Measurements from ENCODE around the gene MSL3B.

The MSL3B gene

GRCh38 chr2:233848276-233848675 is 19.9 kb downstream of the MSL3B start:
- Mint-ChIP-seq H3K9me3 (no peaks in the 10 kb centered on the region), H3K4me1 (ENCODE audit: low read depth in 2 of 2) (peaks cover 3 to 16% of the 10 kb centered on the region in 2 donors), H3K4me3 (no peak overlapping the region), H3K27ac (no peak overlapping the region), H3K27me3 (no peaks in the 10 kb centered on the region), H3K36me3 (peaks cover 23% of the 10 kb centered on the region)
- DNase-seq (ENCODE audit: low spot score) = no peak
- no peak for ATAC-seq

DNA sequence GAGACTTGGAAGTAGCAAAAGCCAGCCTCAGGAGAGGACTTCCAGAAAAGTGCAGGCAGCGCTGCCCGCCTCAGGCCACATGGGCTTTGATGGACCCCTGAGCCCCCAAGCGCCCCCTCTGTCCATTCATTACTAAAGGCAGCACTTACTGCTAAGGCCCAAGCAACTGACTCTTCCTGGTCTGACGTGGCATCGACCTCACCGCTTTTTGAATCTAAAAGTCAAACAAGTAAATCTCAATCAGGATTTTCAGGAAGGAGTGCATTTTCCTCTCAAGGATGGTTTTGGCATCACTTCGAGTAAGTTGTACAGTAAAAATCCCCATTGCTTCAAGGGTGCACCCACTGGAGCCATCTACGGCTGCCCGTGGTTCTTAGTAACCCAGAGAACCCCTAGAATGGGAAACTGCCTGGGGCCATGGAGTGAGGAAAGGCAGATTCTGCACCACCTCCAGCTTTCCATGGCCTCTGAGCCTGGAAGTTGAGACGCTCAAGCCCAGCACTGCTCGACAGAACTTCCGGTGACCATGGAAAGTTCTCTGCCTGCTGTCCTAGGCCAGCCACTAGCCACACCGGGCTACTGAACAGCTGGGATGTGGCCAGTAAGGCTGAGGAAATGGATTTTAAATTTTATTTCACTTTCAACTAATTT is 20.8 kb downstream of the MSL3B start:
- H3K27ac Mint-ChIP-seq = no peak overlapping the region
- no peaks in the 10 kb centered on the region for H3K9me3 Mint-ChIP-seq
- ATAC-seq (no peak), DNase-seq (ENCODE audit: low spot score) (no peak)
- peaks cover 16% of the 10 kb centered on the region for H3K36me3 Mint-ChIP-seq
- H3K4me1 Mint-ChIP-seq (ENCODE audit: low read depth in 2 of 2) = peaks cover 0 to 8% of the 10 kb centered on the region in 2 donors
- H3K4me3 Mint-ChIP-seq = no peak overlapping the region
- no peaks in the 10 kb centered on the region for H3K27me3 Mint-ChIP-seq

GRCh38 chr2:233846387-233847247 is 21.6 kb downstream of the MSL3B start:
- H3K9me3 Mint-ChIP-seq = no peaks in the 10 kb centered on the region
- no peak overlapping the region for H3K4me3 Mint-ChIP-seq
- ATAC-seq (no peak), DNase-seq (ENCODE audit: low spot score) (no peak)
- H3K4me1 Mint-ChIP-seq (ENCODE audit: low read depth in 2 of 2) = peaks cover 0 to 6% of the 10 kb centered on the region in 2 donors
- no peaks in the 10 kb centered on the region for H3K27me3 Mint-ChIP-seq
- no peak overlapping the region for H3K27ac Mint-ChIP-seq
- H3K36me3 Mint-ChIP-seq = peaks cover 14% of the 10 kb centered on the region

DNA sequence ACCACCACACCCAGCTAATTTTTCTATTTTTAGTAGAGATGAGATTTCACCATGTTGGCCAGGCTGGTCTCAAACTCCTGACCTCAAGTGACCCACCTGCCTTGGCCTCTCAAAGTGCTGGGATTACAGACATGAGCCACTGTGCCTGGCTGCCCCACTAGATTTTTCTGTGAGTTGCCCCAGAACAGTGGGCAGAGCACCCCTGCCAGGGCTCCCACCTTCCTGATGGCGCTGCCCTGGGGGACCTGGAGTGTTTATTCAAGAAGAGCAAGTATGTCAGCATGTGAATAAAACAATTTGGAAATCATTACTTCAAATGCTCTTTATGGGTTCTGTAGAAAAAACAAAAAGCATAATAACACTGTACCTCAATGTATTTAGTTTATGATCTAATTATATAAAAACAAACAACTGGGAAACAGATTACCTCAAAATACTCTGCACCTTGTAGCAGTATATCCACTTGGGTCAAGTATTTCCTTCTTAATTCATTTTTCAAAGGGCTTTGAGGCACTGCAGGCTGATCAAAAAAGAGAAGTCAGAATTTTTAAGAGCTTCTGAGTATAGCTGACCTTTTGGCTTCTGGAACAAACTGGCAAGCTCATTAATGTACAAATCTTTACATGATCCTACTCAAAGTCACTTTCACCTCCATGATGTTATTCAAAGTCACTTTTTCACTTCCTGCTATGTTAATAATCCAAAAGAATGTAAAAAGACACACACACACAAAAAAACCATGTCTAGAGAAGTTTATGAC is 22.7 kb downstream of the MSL3B start:
- Mint-ChIP-seq H3K4me3 (no peak overlapping the region), H3K9me3 (no peaks in the 10 kb centered on the region), H3K27me3 (no peaks in the 10 kb centered on the region), H3K36me3 (peaks cover 14% of the 10 kb centered on the region), H3K4me1 (ENCODE audit: low read depth in 2 of 2) (peaks cover 0 to 6% of the 10 kb centered on the region in 2 donors), H3K27ac (no peak overlapping the region)
- ATAC-seq = no peak
- DNase-seq (ENCODE audit: low spot score) = no peak

DNA sequence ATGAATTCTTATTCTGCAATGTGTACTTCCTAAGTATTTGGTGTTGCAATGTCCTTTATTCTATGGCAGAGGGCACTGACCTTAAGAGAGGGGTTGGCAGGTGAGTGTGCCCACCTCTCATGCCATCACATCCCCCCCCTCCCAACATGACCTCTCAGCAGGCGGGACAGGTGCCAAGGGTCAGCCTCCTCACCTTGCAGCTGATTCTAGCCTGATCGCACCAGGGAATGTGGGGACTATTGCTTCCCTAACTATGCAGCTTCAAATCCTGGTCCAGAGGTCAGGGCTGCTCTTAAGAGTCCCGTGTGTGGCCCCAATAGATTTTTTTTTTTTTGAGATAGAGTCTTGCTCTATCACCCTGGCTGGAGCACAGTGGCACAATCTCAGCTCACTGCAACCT is 23.4 kb downstream of the MSL3B start:
- DNase-seq (ENCODE audit: low spot score) (no peak), ATAC-seq (no peak)
- H3K27ac Mint-ChIP-seq = no peak overlapping the region
- peaks cover 0 to 6% of the 10 kb centered on the region in 2 donors for H3K4me1 Mint-ChIP-seq (ENCODE audit: low read depth in 2 of 2)
- H3K27me3 Mint-ChIP-seq = no peaks in the 10 kb centered on the region
- no peaks in the 10 kb centered on the region for H3K9me3 Mint-ChIP-seq
- no peak overlapping the region for H3K4me3 Mint-ChIP-seq
- H3K36me3 Mint-ChIP-seq = peaks cover 14% of the 10 kb centered on the region

DNA sequence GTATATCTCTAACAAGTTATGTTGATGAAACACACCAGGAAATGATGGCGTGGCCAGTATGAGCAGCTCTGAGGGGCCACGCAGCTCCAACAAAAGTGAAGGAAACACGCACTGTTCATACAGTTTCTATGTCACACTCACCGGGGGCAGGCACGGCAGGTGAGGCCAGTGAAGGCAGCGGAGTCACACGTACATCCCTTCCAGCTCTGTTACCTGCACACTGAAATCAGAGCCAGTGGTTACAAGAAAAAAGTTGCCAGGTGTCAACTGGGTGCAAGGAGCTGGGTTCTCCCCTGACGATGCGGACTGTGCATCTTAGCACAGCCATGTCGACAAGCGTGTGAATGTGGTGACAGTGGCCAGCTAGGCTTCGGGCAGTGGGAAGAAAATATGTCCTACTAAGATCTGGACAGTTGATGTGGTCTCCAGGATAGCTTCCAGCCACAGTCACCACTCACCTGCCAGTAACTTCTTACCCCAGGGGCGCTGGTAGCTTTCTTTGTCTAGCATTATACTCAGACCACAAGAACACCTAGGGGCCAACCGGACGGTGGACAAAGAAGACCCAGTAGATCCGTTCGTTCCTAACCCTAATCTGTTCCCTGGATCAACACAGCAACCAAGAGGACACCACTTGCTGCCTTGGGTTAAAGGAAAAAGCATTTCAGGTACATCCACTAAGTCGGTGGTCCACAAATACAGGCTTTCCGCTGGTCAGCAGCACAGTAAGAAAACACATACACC is 23.9 kb downstream of the MSL3B start:
- no peak overlapping the region for H3K27ac Mint-ChIP-seq
- H3K4me3 Mint-ChIP-seq = no peak overlapping the region
- H3K4me1 Mint-ChIP-seq (ENCODE audit: low read depth in 2 of 2) = peaks cover 0 to 9% of the 10 kb centered on the region in 2 donors
- no peaks in the 10 kb centered on the region for H3K9me3 Mint-ChIP-seq
- no peaks in the 10 kb centered on the region for H3K27me3 Mint-ChIP-seq
- no peak for DNase-seq (ENCODE audit: low spot score)
- peak in 1 of 2 donors; percentile 16 for ATAC-seq
- H3K36me3 Mint-ChIP-seq = peaks cover 14% of the 10 kb centered on the region

GRCh38 chr2:233841183-233841582 is 27.0 kb downstream of the MSL3B start:
- no peaks in the 10 kb centered on the region for H3K27me3 Mint-ChIP-seq
- no peak for DNase-seq (ENCODE audit: low spot score)

DNA sequence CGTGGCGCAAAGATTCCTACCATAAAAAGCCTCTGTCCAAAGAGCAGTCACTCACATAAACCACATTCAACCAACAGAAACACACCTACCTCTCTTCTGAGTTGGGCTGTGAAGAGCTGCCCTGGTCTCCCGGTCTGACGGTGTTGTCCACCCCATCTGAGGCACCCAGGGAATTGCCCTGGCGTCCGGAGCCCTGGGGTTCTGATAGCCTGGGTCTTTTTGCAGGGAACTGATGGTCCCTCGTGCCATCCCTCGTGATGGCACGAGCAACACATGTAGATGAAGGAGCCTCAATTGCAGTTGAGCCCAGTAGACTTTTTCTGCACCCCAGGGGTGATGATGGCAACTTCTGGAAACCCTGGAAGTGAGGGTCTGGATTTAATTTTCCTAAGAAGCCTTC is 27.7 kb downstream of the MSL3B start:
- ATAC-seq (no peak), DNase-seq (ENCODE audit: low spot score) (no peak)
- Mint-ChIP-seq H3K4me1 (ENCODE audit: low read depth in 2 of 2) (peaks cover 3 to 13% of the 10 kb centered on the region in 2 donors), H3K4me3 (no peak overlapping the region), H3K27ac (no peak overlapping the region), H3K36me3 (peaks cover 16% of the 10 kb centered on the region), H3K27me3 (no peaks in the 10 kb centered on the region), H3K9me3 (no peaks in the 10 kb centered on the region)

More at GRCh38 chr2:233841183-233841582, 27.0 kb downstream of the MSL3B start:
- ATAC-seq = no peak
- Mint-ChIP-seq H3K36me3 (peaks cover 16% of the 10 kb centered on the region), H3K27ac (no peak overlapping the region), H3K9me3 (no peaks in the 10 kb centered on the region), H3K4me1 (ENCODE audit: low read depth in 2 of 2) (peaks cover 3 to 13% of the 10 kb centered on the region in 2 donors), H3K4me3 (no peak overlapping the region)

- DNase-seq (ENCODE audit: low spot score) = no peak
- Mint-ChIP-seq H3K36me3 (peaks cover 16% of the 10 kb centered on the region), H3K9me3 (no peaks in the 10 kb centered on the region), H3K27ac (no peak overlapping the region), H3K27me3 (no peaks in the 10 kb centered on the region), H3K4me1 (ENCODE audit: low read depth in 2 of 2) (peaks cover 3 to 13% of the 10 kb centered on the region in 2 donors), H3K4me3 (no peak overlapping the region)
- peak; percentile 25 to 33 for ATAC-seq
Observed at GRCh38 chr2:233839447-233839820, 28.8 kb downstream of the MSL3B start.

DNA sequence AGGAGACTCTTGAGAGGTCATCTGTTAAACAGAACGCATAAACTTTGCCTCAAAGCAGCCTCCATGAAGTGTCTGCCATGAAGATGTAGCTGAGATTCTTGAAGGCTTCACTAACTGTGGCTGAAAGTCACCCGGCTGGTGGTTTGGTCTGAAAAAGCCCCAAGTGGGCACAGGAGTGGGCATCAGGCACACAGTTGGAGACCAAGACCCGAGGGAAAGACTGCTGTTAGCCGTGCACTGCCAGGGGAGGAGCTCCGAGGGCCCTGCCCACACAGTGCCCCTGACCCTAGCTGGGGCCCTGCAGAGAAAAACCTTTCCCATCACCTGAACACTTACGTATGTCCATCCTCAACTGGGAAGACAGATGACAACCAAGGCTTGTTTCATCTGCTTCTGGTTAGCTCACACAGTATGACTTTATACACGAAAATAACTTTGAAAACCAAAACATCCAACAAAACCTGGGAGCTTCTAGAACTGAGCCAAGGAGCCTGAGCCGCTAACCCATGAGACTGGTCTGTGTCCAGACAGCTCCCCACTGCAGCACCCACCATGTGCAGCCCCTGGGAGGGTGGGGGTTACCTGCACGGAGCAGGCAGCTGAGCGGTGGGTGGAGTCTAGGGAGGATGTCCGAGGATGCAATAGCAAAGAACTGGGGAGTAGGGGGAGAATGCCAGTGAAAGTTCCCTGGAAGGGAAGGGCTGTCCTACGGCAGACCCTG is 29.3 kb downstream of the MSL3B start:
- Mint-ChIP-seq H3K27me3 (no peaks in the 10 kb centered on the region), H3K27ac (no peak overlapping the region), H3K36me3 (peaks cover 14% of the 10 kb centered on the region), H3K4me3 (no peak overlapping the region), H3K4me1 (ENCODE audit: low read depth in 2 of 2) (peaks cover 3 to 13% of the 10 kb centered on the region in 2 donors), H3K9me3 (no peaks in the 10 kb centered on the region)
- ATAC-seq (peak; percentile 27 to 53), DNase-seq (ENCODE audit: low spot score) (no peak)

DNA sequence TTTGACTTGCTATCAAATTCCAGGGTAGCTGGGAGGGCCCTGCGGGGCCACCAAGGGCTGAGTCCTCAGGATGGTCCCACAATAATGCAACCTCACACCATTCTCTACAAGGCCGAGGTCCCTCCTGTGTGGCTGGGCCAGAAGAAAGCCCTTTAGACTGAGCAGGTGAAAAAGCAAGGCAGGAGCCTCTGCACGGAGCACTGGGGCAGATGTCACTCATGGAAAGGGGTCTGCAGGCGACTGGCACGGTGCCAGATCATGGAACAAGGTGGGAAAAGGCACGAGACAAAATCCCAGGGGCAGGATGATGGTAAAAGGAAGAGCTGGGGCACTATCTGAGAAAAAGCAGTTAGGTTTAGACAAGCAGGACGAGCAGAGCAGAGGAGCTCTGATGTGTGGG is 29.9 kb downstream of the MSL3B start:
- H3K4me3 Mint-ChIP-seq = no peak overlapping the region
- no peak for DNase-seq (ENCODE audit: low spot score)
- H3K4me1 Mint-ChIP-seq (ENCODE audit: low read depth in 2 of 2) = peaks cover 3 to 13% of the 10 kb centered on the region in 2 donors
- no peaks in the 10 kb centered on the region for H3K27me3 Mint-ChIP-seq
- peaks cover 8% of the 10 kb centered on the region for H3K36me3 Mint-ChIP-seq
- no peaks in the 10 kb centered on the region for H3K9me3 Mint-ChIP-seq
- no peak overlapping the region for H3K27ac Mint-ChIP-seq
- no peak for ATAC-seq

GRCh38 chr2:233837694-233838229 is 30.4 kb downstream of the MSL3B start:
- DNase-seq (ENCODE audit: low spot score) (no peak), ATAC-seq (no peak)
- Mint-ChIP-seq H3K9me3 (no peaks in the 10 kb centered on the region), H3K27ac (no peak overlapping the region), H3K27me3 (no peaks in the 10 kb centered on the region), H3K4me3 (no peak overlapping the region), H3K36me3 (peaks cover 7% of the 10 kb centered on the region), H3K4me1 (ENCODE audit: low read depth in 2 of 2) (peaks cover 3 to 13% of the 10 kb centered on the region in 2 donors)

GRCh38 chr2:233836359-233836758 is 31.8 kb downstream of the MSL3B start:
- H3K4me1 Mint-ChIP-seq (ENCODE audit: low read depth in 2 of 2) = peaks cover 3 to 13% of the 10 kb centered on the region in 2 donors
- H3K36me3 Mint-ChIP-seq = peaks cover 7% of the 10 kb centered on the region
- DNase-seq (ENCODE audit: low spot score) (no peak), ATAC-seq (no peak)
- no peak overlapping the region for H3K27ac Mint-ChIP-seq
- H3K4me3 Mint-ChIP-seq = no peak overlapping the region
- H3K27me3 Mint-ChIP-seq = no peaks in the 10 kb centered on the region
- H3K9me3 Mint-ChIP-seq = no peaks in the 10 kb centered on the region

Data from natural killer cell treated with Interleukin-12 subunit alpha and Interleukin-12 subunit beta and Interleukin-15 and Interleukin-18, amount 100 ng/mL, for 72 hours (primary cell).